Gastrocnemius medialis (tissue), 4 donors: ENCODE measurements around the gene GOLGA1. TPM values are rescaled to one million over a fixed set of nuclear protein-coding genes. Genes with fewer than 3 reads are reported as not detected.

Experiments used
- ATAC-seq, 2 donors: fragments of 150-250 bp; one replicate each; pipeline ENCODE4 v1.9.1; 2016
- DNase-seq, 2 donors: peaks; one replicate each; pipeline ENCODE4 v3.0.0-alpha.2; 2019
- H3K27ac ChIP-seq, 4 donors: fragments of 200-600 bp; sonication (generic); 1 replicate in 1 of 4; 2 replicates in 3 of 4; pipeline ENCODE4 v1.5.1; 2016 to 2018; ENCODE audit warnings: mild to moderate bottlenecking in 2 of 4, moderate library complexity in 1 of 4
- H3K27me3 ChIP-seq, 3 donors: fragments of 200-600 bp; sonication (generic) in 2 of 3; 1 replicate in 1 of 3; 2 replicates in 2 of 3; pipeline versions ENCODE4 v1.5.1 to v1.6.0; 2016 to 2019; ENCODE audit warnings: mild to moderate bottlenecking in 1 of 3, moderate library complexity in 1 of 3
- H3K36me3 ChIP-seq, 2 donors: fragments of 200-600 bp; sonication (generic) in 1 of 2; one replicate each; pipeline ENCODE4 v1.5.1; 2017 to 2018
- H3K4me1 ChIP-seq, 2 donors: fragments of 200-600 bp; sonication (generic) in 1 of 2; one replicate each; pipeline ENCODE4 v1.5.1; 2016 to 2017; ENCODE audit warnings: mild to moderate bottlenecking in 2 of 2
- H3K4me3 ChIP-seq, 4 donors: fragments of 200-600 bp; sonication (generic) in 3 of 4; 1 replicate in 1 of 4; 2 replicates in 3 of 4; pipeline ENCODE4 v1.5.1; 2016 to 2019; ENCODE audit warnings: mild to moderate bottlenecking in 2 of 4
- H3K9me3 ChIP-seq, 3 donors: fragments of 200-600 bp; sonication (generic) in 2 of 3; 1 replicate in 1 of 3; 2 replicates in 2 of 3; pipeline ENCODE4 v1.5.1; 2016 to 2019
- POLR2A ChIP-seq, 2 donors: fragments of 450-650 bp; IDR thresholded peaks; one replicate each; pipeline ENCODE4 v1.6.1; 2017; ENCODE audit warnings: antibody characterized with exemption in 2 of 2, mild to moderate bottlenecking in 2 of 2, moderate library complexity in 2 of 2
- in situ Hi-C, 4 donors: fragments of 200-750 bp; cut with MboI; loops; one replicate each; pipeline versions ENCODE4 v1.15.0 to v1.8.0; 2017; ENCODE audit warnings: low sequenced_read_pairs in 4 of 4
- intact Hi-C: fragments of 100-400 bp; cut with DNase I; formaldehyde crosslinking; loops from one replicate; pipeline ENCODE4 v1.15.1; 2023; ENCODE audit warnings: low total_unique reads
- total RNA-seq, 4 donors: library from RNA; depleted of rRNA; stranded (reverse); fragments of >200 nt; gene quantifications; one replicate each; pipeline versions ENCODE4 v1.1.0 to v1.2.3, GENCODE V29; 2016
- TF ChIP-seq, protein P1 (sequence below), 5 experiments: fragments of 450-650 bp in 3 of 5; fragments of 200-600 bp in 2 of 5; sonication (generic) in 2 of 5; IDR thresholded peaks in 4 of 5; conservative IDR thresholded peaks in 1 of 5; 1 replicate in 4 of 5; 2 replicates in 1 of 5; pipeline ENCODE4 v1.5.1; 2016 to 2019; ENCODE audit warnings: antibody characterized with exemption in 5 of 5, mild to moderate bottlenecking in 3 of 5, moderate library complexity in 3 of 5

Gene GOLGA1
- total RNA-seq, 4 donors from 2014 or later = 12.2 to 20.5 (median 18.6) TPM

DNA sequence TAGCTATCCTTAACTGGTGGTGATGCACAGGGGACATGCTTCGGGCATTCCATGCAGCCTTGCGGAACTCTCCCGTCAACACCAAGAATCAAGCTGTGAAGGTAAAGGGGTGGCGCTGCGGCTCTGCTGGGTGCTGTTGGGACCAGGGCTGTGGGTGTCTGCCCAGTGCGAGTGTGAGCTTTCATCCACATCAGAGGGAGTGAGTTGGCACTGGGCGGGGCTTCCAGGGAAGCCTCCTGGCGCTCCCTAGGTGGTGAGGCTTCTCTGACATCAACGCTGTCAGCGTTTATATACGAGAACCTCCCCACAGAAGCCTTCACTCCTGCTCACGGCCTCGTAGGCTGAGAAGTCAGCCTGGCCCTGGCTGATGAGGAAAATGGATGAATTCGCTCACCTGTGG lies 67.2 kb downstream of the GOLGA1 start:
- intact Hi-C loops = no loop called here
- no peak for ATAC-seq
- DNase-seq = no peak
- H3K4me3 ChIP-seq = no peak overlapping the region
- TF ChIP-seq, protein P1, sequence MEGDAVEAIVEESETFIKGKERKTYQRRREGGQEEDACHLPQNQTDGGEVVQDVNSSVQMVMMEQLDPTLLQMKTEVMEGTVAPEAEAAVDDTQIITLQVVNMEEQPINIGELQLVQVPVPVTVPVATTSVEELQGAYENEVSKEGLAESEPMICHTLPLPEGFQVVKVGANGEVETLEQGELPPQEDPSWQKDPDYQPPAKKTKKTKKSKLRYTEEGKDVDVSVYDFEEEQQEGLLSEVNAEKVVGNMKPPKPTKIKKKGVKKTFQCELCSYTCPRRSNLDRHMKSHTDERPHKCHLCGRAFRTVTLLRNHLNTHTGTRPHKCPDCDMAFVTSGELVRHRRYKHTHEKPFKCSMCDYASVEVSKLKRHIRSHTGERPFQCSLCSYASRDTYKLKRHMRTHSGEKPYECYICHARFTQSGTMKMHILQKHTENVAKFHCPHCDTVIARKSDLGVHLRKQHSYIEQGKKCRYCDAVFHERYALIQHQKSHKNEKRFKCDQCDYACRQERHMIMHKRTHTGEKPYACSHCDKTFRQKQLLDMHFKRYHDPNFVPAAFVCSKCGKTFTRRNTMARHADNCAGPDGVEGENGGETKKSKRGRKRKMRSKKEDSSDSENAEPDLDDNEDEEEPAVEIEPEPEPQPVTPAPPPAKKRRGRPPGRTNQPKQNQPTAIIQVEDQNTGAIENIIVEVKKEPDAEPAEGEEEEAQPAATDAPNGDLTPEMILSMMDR (IDR thresholded peaks at IDR 0.05 in 4 of 5, conservative IDR thresholded peaks at IDR 0.05 in 1 of 5) = no peak
- no peak for TF ChIP-seq POLR2A (IDR thresholded peaks at IDR 0.05)
- peaks cover 0 to 43% of the 10 kb centered on the region in 2 donors for H3K36me3 ChIP-seq
- in situ Hi-C loops = loop anchor here in 1 of 4 donors (5.0 kb wide), 1 partner anchor 64 kb away; no protein-coding TSS in a partner anchor
- H3K4me1 ChIP-seq = peaks cover 42 to 48% of the 10 kb centered on the region in 2 donors
- H3K27ac ChIP-seq = peak overlapping the region in 1 of 4 donors; percentile 96
- no peaks in the 10 kb centered on the region for H3K9me3 ChIP-seq
- H3K27me3 ChIP-seq = no peaks in the 10 kb centered on the region

DNA sequence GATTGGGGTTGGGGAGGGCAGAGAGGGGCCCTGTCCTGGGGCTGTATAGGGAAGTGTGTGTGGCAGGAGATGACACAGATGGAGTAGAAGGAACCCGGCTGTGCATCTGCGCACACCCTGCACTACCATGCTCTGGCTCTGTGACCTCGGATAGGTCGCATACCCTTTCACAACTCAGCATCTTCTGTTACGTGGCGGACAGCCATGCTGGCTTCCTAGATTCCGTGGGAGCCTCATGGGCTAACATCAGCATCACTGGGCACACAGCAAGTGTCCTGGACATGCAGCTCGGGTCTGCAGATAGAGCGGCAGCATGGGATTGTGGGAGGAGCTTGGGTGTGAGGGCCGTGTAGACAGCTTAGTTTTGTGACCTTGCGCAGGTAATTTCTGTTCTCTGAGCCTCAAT lies 69.7 kb downstream of the GOLGA1 start:
- peaks cover 53 to 57% of the 10 kb centered on the region in 2 donors for H3K4me1 ChIP-seq

DNA sequence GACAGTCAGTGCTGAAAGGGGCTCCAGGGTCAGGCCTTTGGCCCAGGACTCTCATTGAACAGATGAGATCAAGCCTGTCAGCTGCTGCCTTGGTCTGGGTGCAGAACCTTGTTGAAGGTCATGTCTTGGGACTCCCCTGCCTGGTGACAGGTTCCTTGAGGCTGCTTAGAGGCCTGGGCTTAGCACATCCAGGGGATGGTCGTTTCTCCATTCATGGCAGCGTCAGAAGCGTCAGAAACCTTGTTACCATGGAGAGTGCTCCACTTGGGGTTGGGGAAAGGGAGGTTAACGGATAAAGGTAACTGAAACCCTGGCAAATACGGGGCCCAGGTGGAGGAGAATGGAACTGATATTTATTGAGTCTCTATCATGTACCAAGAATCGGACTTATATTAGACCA lies 70.2 kb downstream of the GOLGA1 start:
- DNase-seq (no peak), ATAC-seq (no peak)
- Histone ChIP-seq H3K27me3 (no peaks in the 10 kb centered on the region), H3K27ac (peak overlapping the region; percentile 93 to 100 (median 96)), H3K4me3 (peak overlapping the region; percentile 80 to 100 (median 88)), H3K36me3 (peaks cover 0 to 14% of the 10 kb centered on the region in 2 donors), H3K4me1 (peaks cover 53 to 57% of the 10 kb centered on the region in 2 donors), H3K9me3 (no peaks in the 10 kb centered on the region)
- in situ Hi-C loops = loop anchor here in 1 of 4 donors (5.0 kb wide), 1 partner anchor 67 kb away; no protein-coding TSS in a partner anchor
- intact Hi-C loops = no loop called here
- no peak for TF ChIP-seq POLR2A (IDR thresholded peaks at IDR 0.05)
- TF ChIP-seq, protein P1 (IDR thresholded peaks at IDR 0.05 in 4 of 5, conservative IDR thresholded peaks at IDR 0.05 in 1 of 5) = no peak

More for the DNA sequence above, 69.7 kb downstream of the GOLGA1 start:
- no peaks in the 10 kb centered on the region for H3K27me3 ChIP-seq
- intact Hi-C loops = no loop called here
- no peak overlapping the region for H3K4me3 ChIP-seq
- TF ChIP-seq, protein P1 (IDR thresholded peaks at IDR 0.05 in 4 of 5, conservative IDR thresholded peaks at IDR 0.05 in 1 of 5) = no peak
- TF ChIP-seq POLR2A (IDR thresholded peaks at IDR 0.05) = no peak
- DNase-seq = peak in 1 of 2 donors; percentile 65
- in situ Hi-C loops = loop anchor here in 1 of 4 donors (5.0 kb wide), 1 partner anchor 66 kb away; no protein-coding TSS in a partner anchor
- H3K9me3 ChIP-seq = no peaks in the 10 kb centered on the region
- peak overlapping the region; percentile 68 to 100 (median 94) for H3K27ac ChIP-seq
- ATAC-seq = peak in 1 of 2 donors; percentile 28
- peaks cover 0 to 18% of the 10 kb centered on the region in 2 donors for H3K36me3 ChIP-seq

DNA sequence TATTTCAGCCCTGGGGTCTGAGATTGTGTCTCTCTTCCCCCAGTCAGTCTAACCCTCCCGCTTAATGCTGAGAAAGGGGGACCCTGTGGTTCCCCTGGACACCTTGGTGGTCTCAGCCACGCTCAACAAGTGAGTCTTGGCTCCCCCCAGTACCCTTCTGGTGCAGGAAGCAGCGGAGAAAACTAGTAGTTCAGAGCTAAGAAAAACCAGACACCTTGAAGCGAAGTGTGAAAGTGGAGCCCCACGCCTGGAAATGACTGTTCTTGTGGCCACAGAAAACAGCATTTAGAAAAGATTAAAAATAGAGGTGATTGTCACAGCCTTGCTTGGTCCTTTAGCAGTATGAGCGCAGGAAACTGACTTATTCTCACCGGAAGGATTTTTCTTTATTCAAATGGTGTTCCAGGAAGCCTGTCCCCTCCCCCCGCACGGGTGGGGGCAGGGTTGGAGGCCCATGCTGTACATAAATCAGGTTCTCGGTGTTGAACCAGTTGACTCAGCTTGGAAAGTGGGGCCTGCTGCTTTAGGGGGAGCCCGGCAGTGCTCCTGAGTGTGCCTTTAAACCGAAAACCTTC lies 70.8 kb downstream of the GOLGA1 start:
- Histone ChIP-seq H3K9me3 (no peaks in the 10 kb centered on the region), H3K27me3 (no peaks in the 10 kb centered on the region), H3K36me3 (peaks cover 0 to 8% of the 10 kb centered on the region in 2 donors), H3K27ac (peak overlapping the region; percentile 93 to 100 (median 96)), H3K4me1 (peaks cover 53 to 57% of the 10 kb centered on the region in 2 donors), H3K4me3 (peak overlapping the region; percentile 80 to 100 (median 88))
- no peak for ATAC-seq
- intact Hi-C loops (loop anchor here (1.0 to 10.0 kb wide), 4 partner anchors 71 to 315 kb away; partner anchors contain the start of genes GOLGA1, PPP6C and SCAI), in situ Hi-C loops (loop anchor here in 1 of 4 donors (5.0 kb wide), 1 partner anchor 67 kb away; no protein-coding TSS in a partner anchor)
- DNase-seq = no peak
- TF ChIP-seq POLR2A (IDR thresholded peaks at IDR 0.05) = no peak
- TF ChIP-seq, protein P1 (IDR thresholded peaks at IDR 0.05 in 4 of 5, conservative IDR thresholded peaks at IDR 0.05 in 1 of 5) = no peak
